ENCODE data around the gene ADAMTS2.

The ADAMTS2 gene

GRCh38 chr5:179183481-179183880 lies 161.8 kb downstream of the ADAMTS2 start:
- TF ChIP-seq EZH2 (IDR thresholded peaks at IDR 0.05; ENCODE audit: borderline replicate concordance, low read length) (no peak), CTCF (IDR thresholded peaks at IDR 0.05; ENCODE audit: low read length) (no peak)
- H3F3A ChIP-seq (ENCODE audit: insufficient read depth, low read length), result no peaks in the 10 kb centered on the region
- H3K9me3 ChIP-seq (ENCODE audit: low read length), result no peaks in the 10 kb centered on the region
- H3K27ac ChIP-seq (ENCODE audit: low read depth, low read length, poor library complexity, severe bottlenecking), result no peak overlapping the region
- H3K79me2 ChIP-seq (ENCODE audit: insufficient read depth, low read length), result no peaks in the 10 kb centered on the region
- H2AFZ ChIP-seq (ENCODE audit: low read length), result no peak overlapping the region
- H3K9me2 ChIP-seq (ENCODE audit: low read depth, low read length), result no peaks in the 10 kb centered on the region
- H3K4me3 ChIP-seq (ENCODE audit: low read depth, low read length, poor library complexity, severe bottlenecking), result no peak overlapping the region
- H4K20me1 ChIP-seq (ENCODE audit: insufficient read depth, low read length), result no peaks in the 10 kb centered on the region
- H3K9ac ChIP-seq (ENCODE audit: low read length), result no peak overlapping the region
- H3K36me3 ChIP-seq (ENCODE audit: insufficient read depth, low read length), result no peaks in the 10 kb centered on the region
- H3K4me1 ChIP-seq (ENCODE audit: insufficient read depth, low read length, severe bottlenecking), result no peaks in the 10 kb centered on the region
- no peaks in the 10 kb centered on the region for H3K27me3 ChIP-seq (ENCODE audit: insufficient read depth, low read length)
- H3K4me2 ChIP-seq (ENCODE audit: low read length), result no peak overlapping the region

GRCh38 chr5:179182601-179183000 lies 162.7 kb downstream of the ADAMTS2 start:
- H3K4me3 ChIP-seq (ENCODE audit: low read depth, low read length, poor library complexity, severe bottlenecking), result no peak overlapping the region
- no peak overlapping the region for H2AFZ ChIP-seq (ENCODE audit: low read length)
- no peaks in the 10 kb centered on the region for H3K79me2 ChIP-seq (ENCODE audit: insufficient read depth, low read length)
- H3K4me1 ChIP-seq (ENCODE audit: insufficient read depth, low read length, severe bottlenecking), result no peaks in the 10 kb centered on the region
- H3F3A ChIP-seq (ENCODE audit: insufficient read depth, low read length), result no peaks in the 10 kb centered on the region
- H3K36me3 ChIP-seq (ENCODE audit: insufficient read depth, low read length), result no peaks in the 10 kb centered on the region
- H3K9ac ChIP-seq (ENCODE audit: low read length), result no peak overlapping the region
- TF ChIP-seq CTCF (IDR thresholded peaks at IDR 0.05; ENCODE audit: low read length) (no peak), EZH2 (IDR thresholded peaks at IDR 0.05; ENCODE audit: borderline replicate concordance, low read length) (no peak)
- H3K27me3 ChIP-seq (ENCODE audit: insufficient read depth, low read length), result no peaks in the 10 kb centered on the region
- no peak overlapping the region for H3K27ac ChIP-seq (ENCODE audit: low read depth, low read length, poor library complexity, severe bottlenecking)
- no peak overlapping the region for H3K4me2 ChIP-seq (ENCODE audit: low read length)
- H4K20me1 ChIP-seq (ENCODE audit: insufficient read depth, low read length), result no peaks in the 10 kb centered on the region
- no peaks in the 10 kb centered on the region for H3K9me2 ChIP-seq (ENCODE audit: low read depth, low read length)
- H3K9me3 ChIP-seq (ENCODE audit: low read length), result no peaks in the 10 kb centered on the region

GRCh38 chr5:179181988-179182387 lies 163.3 kb downstream of the ADAMTS2 start:
- TF ChIP-seq CTCF (IDR thresholded peaks at IDR 0.05; ENCODE audit: low read length), result no peak
- TF ChIP-seq EZH2 (IDR thresholded peaks at IDR 0.05; ENCODE audit: borderline replicate concordance, low read length), result no peak
- H3F3A ChIP-seq (ENCODE audit: insufficient read depth, low read length), result no peaks in the 10 kb centered on the region

More at GRCh38 chr5:179181988-179182387, 163.3 kb downstream of the ADAMTS2 start:
- Histone ChIP-seq H3K79me2 (ENCODE audit: insufficient read depth, low read length) (no peaks in the 10 kb centered on the region), H3K27me3 (ENCODE audit: insufficient read depth, low read length) (no peaks in the 10 kb centered on the region), H3K4me1 (ENCODE audit: insufficient read depth, low read length, severe bottlenecking) (no peaks in the 10 kb centered on the region), H3K36me3 (ENCODE audit: insufficient read depth, low read length) (no peaks in the 10 kb centered on the region), H3K27ac (ENCODE audit: low read depth, low read length, poor library complexity, severe bottlenecking) (no peak overlapping the region), H3K9ac (ENCODE audit: low read length) (no peak overlapping the region), H4K20me1 (ENCODE audit: insufficient read depth, low read length) (no peaks in the 10 kb centered on the region), H3K9me3 (ENCODE audit: low read length) (no peaks in the 10 kb centered on the region), H3K9me2 (ENCODE audit: low read depth, low read length) (no peaks in the 10 kb centered on the region), H3K4me3 (ENCODE audit: low read depth, low read length, poor library complexity, severe bottlenecking) (no peak overlapping the region), H3K4me2 (ENCODE audit: low read length) (no peak overlapping the region), H2AFZ (ENCODE audit: low read length) (no peak overlapping the region)

Measured in OCI-LY1 (cell line).